Measurements from ENCODE around the gene TIGD4.
"Not testable (repeated sequence)": the region's sequence is repeated elsewhere in the genome, so short reads cannot be mapped to it uniquely, and the experiment has no call there.

Gene TIGD4

GRCh38 chr4:152773953-152774352 is 5.6 kb downstream of the TIGD4 start:
- no peak overlapping the region for H3K4me3 ChIP-seq (replicated peaks; ENCODE audit: low read depth, low read length)
- TF ChIP-seq, protein P1, sequence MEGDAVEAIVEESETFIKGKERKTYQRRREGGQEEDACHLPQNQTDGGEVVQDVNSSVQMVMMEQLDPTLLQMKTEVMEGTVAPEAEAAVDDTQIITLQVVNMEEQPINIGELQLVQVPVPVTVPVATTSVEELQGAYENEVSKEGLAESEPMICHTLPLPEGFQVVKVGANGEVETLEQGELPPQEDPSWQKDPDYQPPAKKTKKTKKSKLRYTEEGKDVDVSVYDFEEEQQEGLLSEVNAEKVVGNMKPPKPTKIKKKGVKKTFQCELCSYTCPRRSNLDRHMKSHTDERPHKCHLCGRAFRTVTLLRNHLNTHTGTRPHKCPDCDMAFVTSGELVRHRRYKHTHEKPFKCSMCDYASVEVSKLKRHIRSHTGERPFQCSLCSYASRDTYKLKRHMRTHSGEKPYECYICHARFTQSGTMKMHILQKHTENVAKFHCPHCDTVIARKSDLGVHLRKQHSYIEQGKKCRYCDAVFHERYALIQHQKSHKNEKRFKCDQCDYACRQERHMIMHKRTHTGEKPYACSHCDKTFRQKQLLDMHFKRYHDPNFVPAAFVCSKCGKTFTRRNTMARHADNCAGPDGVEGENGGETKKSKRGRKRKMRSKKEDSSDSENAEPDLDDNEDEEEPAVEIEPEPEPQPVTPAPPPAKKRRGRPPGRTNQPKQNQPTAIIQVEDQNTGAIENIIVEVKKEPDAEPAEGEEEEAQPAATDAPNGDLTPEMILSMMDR (IDR thresholded peaks at IDR 0.05; ENCODE audit: low read length, missing control alignments), result no peak
- DNase-seq (ENCODE audit: low read depth), result no peak

- TF ChIP-seq, protein P1 (IDR thresholded peaks at IDR 0.05; ENCODE audit: low read length, missing control alignments), result no peak
- no peak overlapping the region for H3K4me3 ChIP-seq (replicated peaks; ENCODE audit: low read depth, low read length)
- no peak for DNase-seq (ENCODE audit: low read depth)
These were observed 6.2 kb downstream of the TIGD4 start for GRCh38 chr4:152773339-152773738.

DNA sequence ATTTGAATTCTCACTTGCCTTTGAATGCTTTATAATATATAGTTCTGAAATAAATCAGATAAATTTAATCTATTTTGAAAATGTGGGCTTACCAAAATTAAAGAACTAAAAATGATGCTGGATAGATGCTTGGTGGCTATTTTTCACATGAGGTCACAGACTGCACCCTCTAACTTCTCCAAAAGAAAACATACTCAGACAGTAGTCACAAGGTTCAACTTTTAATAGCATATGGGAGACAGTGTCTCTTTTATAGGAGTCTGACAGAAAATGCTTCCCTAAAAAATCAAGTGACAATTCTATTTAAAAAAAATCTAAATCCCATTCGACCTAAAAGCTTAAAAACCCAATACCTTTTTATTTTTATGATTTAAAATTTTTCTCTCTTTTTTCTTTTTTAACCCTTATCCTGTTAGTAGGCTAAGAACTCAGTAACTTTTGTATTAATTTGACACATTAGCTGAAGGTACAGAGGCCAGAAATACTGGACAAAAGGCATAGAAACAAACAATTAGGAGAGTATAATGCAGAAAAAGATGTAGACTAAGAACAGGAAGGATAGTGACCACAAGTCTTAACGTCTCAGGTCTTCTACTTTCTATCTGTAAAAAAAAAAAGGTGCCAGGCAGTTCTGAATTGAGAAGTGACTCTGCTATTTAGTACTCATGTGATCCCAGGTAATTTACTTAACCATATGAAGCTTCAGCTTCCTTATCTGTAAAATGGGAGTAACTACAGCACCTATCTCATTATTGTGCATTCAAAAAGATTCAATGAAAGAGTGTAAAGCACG is 7.6 kb downstream of the TIGD4 start:
- TF ChIP-seq, protein P1 (IDR thresholded peaks at IDR 0.05; ENCODE audit: low read length, missing control alignments), result no peak
- no peak overlapping the region for H3K4me3 ChIP-seq (replicated peaks; ENCODE audit: low read depth, low read length)
- no peak for DNase-seq (ENCODE audit: low read depth)

DNA sequence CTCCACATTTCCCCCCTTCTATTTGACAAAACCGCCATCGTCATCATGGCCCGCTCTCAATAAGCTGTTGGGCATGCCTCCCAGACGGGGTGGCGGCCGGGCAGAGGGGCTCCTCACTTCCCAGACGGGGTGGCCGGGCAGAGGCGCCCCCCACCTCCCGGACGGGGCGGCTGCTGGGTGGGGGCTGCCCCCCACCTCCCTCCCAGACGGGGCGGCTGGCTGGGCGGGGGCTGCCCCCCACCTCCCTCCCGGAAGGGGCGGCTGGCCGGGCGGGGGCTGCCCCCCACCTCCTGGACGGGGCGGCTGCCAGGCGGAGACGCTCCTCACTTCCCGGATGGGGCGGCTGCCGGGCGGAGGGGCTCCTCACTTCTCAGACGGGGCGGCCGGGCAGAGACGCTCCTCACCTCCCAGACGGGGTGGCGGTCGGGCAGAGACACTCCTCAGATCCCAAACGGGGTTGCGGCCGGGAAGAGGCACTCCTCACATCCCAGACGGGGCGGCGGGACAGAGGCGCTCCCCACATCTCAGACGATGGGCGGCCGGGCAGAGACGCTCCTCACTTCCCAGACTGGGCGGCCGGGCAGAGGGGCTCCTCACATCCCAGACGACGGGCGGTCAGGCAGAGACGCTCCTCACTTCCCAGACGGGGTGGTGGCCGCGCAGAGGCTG is 14.3 kb downstream of the TIGD4 start:
- DNase-seq (ENCODE audit: low read depth), result not testable (repeated sequence)

GRCh38 chr4:152763796-152764195 is 15.7 kb downstream of the TIGD4 start:
- no peak for DNase-seq (ENCODE audit: low read depth)
- no peak overlapping the region for H3K4me3 ChIP-seq (replicated peaks; ENCODE audit: low read depth, low read length)
- TF ChIP-seq, protein P1 (IDR thresholded peaks at IDR 0.05; ENCODE audit: low read length, missing control alignments), result no peak

More for the DNA sequence above, 14.3 kb downstream of the TIGD4 start:
- H3K4me3 ChIP-seq (replicated peaks; ENCODE audit: low read depth, low read length), result not testable (repeated sequence)

GRCh38 chr4:152748619-152749018 is 30.9 kb downstream of the TIGD4 start:
- no peak for DNase-seq (ENCODE audit: low read depth)
- H3K4me3 ChIP-seq (replicated peaks; ENCODE audit: low read depth, low read length), result no peak overlapping the region
- TF ChIP-seq, protein P1 (IDR thresholded peaks at IDR 0.05; ENCODE audit: low read length, missing control alignments), result no peak

- TF ChIP-seq, protein P1 (IDR thresholded peaks at IDR 0.05; ENCODE audit: low read length, missing control alignments), result no peak
- DNase-seq (ENCODE audit: low read depth), result no peak
These were observed 32.1 kb downstream of the TIGD4 start for GRCh38 chr4:152747444-152747843.

More at GRCh38 chr4:152747444-152747843, 32.1 kb downstream of the TIGD4 start:
- H3K4me3 ChIP-seq (replicated peaks; ENCODE audit: low read depth, low read length), result no peak overlapping the region

Data from fibroblast of pulmonary artery (primary cell).